ENCODE data around the gene RBM38. TPM values are rescaled to one million over a fixed set of nuclear protein-coding genes. Genes with fewer than 3 reads are reported as not detected.

RBM38 gene
- total RNA-seq, 1 experiment from 2014 or later = 39.9 TPM

DNA sequence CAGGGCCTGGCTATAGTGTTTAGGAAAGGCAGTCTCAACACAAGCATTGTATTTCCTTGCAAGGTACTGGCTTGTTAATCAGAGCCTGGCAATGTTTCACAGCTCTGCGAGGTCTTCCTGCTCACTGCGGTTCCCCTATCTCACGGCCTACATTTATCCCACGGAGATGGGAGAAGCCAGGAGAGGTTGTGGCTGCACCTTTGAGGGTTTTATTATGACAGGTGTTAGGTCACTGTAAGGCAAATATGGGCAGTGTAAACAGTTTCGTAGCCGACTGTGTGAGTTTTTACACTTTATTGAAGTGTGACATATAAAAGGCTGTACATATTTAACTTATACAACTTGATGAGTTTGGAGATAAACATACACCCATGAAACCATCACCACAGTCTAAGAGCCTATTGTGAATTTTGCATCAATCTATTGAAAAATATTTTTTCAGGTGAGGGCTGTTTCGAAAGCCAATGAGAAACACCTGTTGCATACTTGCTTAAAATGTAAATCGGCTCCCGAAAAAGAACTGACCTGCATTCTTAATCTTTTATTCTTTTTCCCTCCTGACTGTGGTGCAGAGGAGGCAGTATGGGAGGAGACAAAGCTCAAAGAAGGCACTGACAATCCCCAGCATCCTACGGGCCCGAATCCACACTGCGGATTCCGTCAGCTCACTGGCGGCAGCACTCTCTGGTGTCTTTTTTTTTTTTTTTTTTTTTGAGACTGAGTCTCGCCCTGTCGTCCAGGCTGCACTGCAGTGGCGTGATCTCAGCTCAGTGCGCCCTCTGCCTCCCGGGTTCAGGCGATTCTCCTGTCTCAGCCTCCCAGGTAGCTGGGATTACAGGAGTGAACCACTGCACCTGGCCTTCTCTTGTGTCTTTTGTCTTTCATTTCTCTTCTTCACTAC, 7.5 kb upstream of the RBM38 start:
- H3K27ac ChIP-seq (ENCODE audit: low read length) = no peak overlapping the region
- no peak overlapping the region for H3K4me3 ChIP-seq (ENCODE audit: low read depth in 2 of 2, low read length in 2 of 2)
- in situ Hi-C loops (cut with HindIII; ENCODE audit: low pct_unique_long_range_greater_than_20kb, low sequenced_read_pairs) (no loop called here), intact Hi-C loops (cut with micrococcal nuclease; ENCODE audit: unreplicated experiment) (no loop called here)
- H3K4me1 ChIP-seq (ENCODE audit: control insufficient read depth, insufficient read depth, low read length) = no peaks in the 10 kb centered on the region; the same call in 1 of the 2 replicates
- no peak for DNase-seq (ENCODE audit: low read depth, low spot score)
- H3K9me3 ChIP-seq (ENCODE audit: control insufficient read depth, insufficient read depth, low read depth, low read length) = no peaks in the 10 kb centered on the region
- no peak for ATAC-seq
- no peak for TF ChIP-seq TCF7L2 (IDR thresholded peaks at IDR 0.05; ENCODE audit: low read depth, low read length)
- TF ChIP-seq REST (IDR thresholded peaks at IDR 0.05; ENCODE audit: insufficient read depth in 1 of 2, low read depth in 2 of 2, low read length in 1 of 2) = no peak
- TF ChIP-seq POLR2AphosphoS5 (IDR thresholded peaks at IDR 0.05; ENCODE audit: low read depth, low read length) = no peak
- no peak for TF ChIP-seq CTCF (IDR thresholded peaks at IDR 0.05)
- TF ChIP-seq SIN3A (IDR thresholded peaks at IDR 0.05; ENCODE audit: borderline replicate concordance, insufficient read depth, low read depth, low read length) = no peak
- no TSS peak for BruUV-seq (replicated peaks)
- ChIA-PET POLR2A (interaction anchor here (0.7 kb wide), 1 partner anchor 24 kb away, joined by 6 read pairs; no protein-coding TSS in a partner anchor), CTCF (interaction anchor here (0.7 kb wide), 1 partner anchor 260 kb away, joined by 3 read pairs; no protein-coding TSS in a partner anchor)
- no peaks in the 10 kb centered on the region for H3K27me3 ChIP-seq (ENCODE audit: control insufficient read depth, insufficient read depth, low read length)
- no peaks in the 10 kb centered on the region; the same call in 1 of the 2 replicates for H3K36me3 ChIP-seq (ENCODE audit: control insufficient read depth, insufficient read depth, low read length)

DNA sequence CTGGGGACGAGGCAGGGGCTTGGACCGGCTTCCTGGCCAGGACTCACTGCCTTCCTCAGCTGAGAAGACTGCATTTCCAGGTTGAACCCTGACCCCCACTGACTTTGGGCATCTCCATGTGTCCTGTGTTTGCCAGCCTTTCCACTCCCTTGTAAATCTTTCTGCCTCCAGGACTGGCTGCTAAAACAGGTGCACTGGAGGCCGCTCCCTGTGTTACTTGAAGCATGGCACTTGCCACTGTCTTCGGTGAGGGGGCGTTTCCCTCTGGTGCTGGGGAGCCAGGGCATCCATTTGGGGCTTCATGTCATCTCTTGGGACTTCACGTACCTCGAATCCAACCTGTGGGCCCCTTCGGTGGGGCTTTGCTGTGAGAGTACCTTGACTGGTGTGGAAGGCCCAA, 6.7 kb upstream of the RBM38 start:
- no peak for TF ChIP-seq POLR2AphosphoS5 (IDR thresholded peaks at IDR 0.05; ENCODE audit: low read depth, low read length)
- no peak for TF ChIP-seq CTCF (IDR thresholded peaks at IDR 0.05)
- TF ChIP-seq TCF7L2 (IDR thresholded peaks at IDR 0.05; ENCODE audit: low read depth, low read length) = no peak
- TF ChIP-seq REST (IDR thresholded peaks at IDR 0.05; ENCODE audit: insufficient read depth in 1 of 2, low read depth in 2 of 2, low read length in 1 of 2) = no peak
- no peak for TF ChIP-seq SIN3A (IDR thresholded peaks at IDR 0.05; ENCODE audit: borderline replicate concordance, insufficient read depth, low read depth, low read length)
- DNase-seq (ENCODE audit: low read depth, low spot score) (no peak), ATAC-seq (no peak)
- no peaks in the 10 kb centered on the region for H3K9me3 ChIP-seq (ENCODE audit: control insufficient read depth, insufficient read depth, low read depth, low read length)
- H3K4me3 ChIP-seq (ENCODE audit: low read depth in 2 of 2, low read length in 2 of 2) = no peak overlapping the region
- H3K27ac ChIP-seq (ENCODE audit: low read length) = no peak overlapping the region
- H3K27me3 ChIP-seq (ENCODE audit: control insufficient read depth, insufficient read depth, low read length) = no peaks in the 10 kb centered on the region
- intact Hi-C loops (cut with micrococcal nuclease; ENCODE audit: unreplicated experiment) (no loop called here), in situ Hi-C loops (cut with HindIII; ENCODE audit: low pct_unique_long_range_greater_than_20kb, low sequenced_read_pairs) (no loop called here)
- ChIA-PET CTCF (no interaction called here), POLR2A (no interaction called here)
- H3K4me1 ChIP-seq (ENCODE audit: control insufficient read depth, insufficient read depth, low read length) = peaks cover 2% of the 10 kb centered on the region
- no TSS peak for BruUV-seq (replicated peaks)
- H3K36me3 ChIP-seq (ENCODE audit: control insufficient read depth, insufficient read depth, low read length) = no peaks in the 10 kb centered on the region; the same call in 1 of the 2 replicates

Measured in Panc1 (cell line).